ENCODE data around the gene SEC11C. TPM values are rescaled to one million over a fixed set of nuclear protein-coding genes. Genes with fewer than 3 reads are reported as not detected.

Gene SEC11C
- total and polyA plus RNA-seq, 4 experiments from 2014 or later: 85.1 to 271 (median 151) TPM

Other genes starting within 250 kb of the SEC11C start
- not detected for gene GRP, start 80.3 kb downstream of the SEC11C start, total RNA-seq
- not detected for gene GRP, start 80.3 kb downstream of the SEC11C start, polyA plus RNA-seq
- not detected for gene RAX, start 133.6 kb downstream of the SEC11C start, total RNA-seq
- not detected for gene RAX, start 133.6 kb downstream of the SEC11C start, polyA plus RNA-seq
- gene CPLX4, start 178.8 kb downstream of the SEC11C start, total RNA-seq: not detected
- gene CPLX4, start 178.8 kb downstream of the SEC11C start, polyA plus RNA-seq: not detected
- 10 to 100 TPM; 55.7 to 59.6 TPM for gene LMAN1, start 219.4 kb downstream of the SEC11C start, total RNA-seq
- 10 to 100 TPM; 36.3 to 42.6 TPM for gene LMAN1, start 219.4 kb downstream of the SEC11C start, polyA plus RNA-seq

All from CD4-positive, alpha-beta memory T cell (primary cell).